ENCODE data around the gene POFUT2. TPM values are rescaled to one million over a fixed set of nuclear protein-coding genes. Genes with fewer than 3 reads are reported as not detected.

The POFUT2 gene
- total RNA-seq, 1 donor: 35.8 TPM

DNA sequence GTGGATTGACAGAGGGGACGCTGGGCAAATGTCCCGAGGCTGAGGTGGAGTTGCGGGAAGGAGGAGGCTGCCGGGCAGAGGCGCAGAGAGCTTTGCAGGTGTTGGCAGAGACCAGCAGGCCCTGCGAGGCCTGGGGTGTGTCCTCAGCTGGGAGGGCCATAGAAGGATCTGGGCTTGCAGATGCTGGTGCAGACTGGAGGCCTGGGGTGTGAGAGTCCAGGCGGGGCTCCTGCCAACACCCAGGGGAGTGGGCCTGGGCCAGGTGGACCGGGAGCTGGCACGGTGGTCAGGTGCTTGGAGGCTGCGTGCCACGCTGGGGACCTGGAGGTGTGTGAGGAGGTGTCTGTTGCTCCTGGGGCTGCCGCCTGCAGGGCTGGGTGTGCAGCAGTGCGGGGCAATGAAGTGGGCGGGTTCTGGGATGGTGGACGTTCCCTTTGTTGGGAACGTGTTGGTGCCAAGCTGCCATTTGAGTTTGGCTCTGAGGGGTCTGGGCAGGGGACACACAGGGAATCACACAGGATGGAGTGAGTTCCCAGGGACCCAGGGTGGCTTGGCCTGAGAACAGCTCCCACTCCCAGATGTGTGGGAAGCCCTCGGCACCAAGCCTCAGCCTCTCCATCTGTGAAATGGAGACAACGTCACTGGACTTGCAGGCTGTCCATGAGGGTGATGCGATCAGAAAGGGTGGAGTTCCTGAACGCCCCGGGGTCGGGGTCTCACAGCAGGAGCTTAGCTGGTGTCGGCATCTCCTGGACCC is 39.9 kb upstream of the POFUT2 start:
- DNase-seq (ENCODE audit: insufficient read length, low spot score, missing footprints): peak; percentile 80
- Histone ChIP-seq H3K4me1 (ENCODE audit: insufficient read depth, low read length) (peaks cover 29% of the 10 kb centered on the region), H2AFZ (ENCODE audit: low read length) (no peak overlapping the region), H3K79me2 (ENCODE audit: insufficient read depth, low read length) (no peaks in the 10 kb centered on the region), H3K27me3 (ENCODE audit: insufficient read depth, low read length) (no peaks in the 10 kb centered on the region), H3K4me2 (ENCODE audit: insufficient read depth, low read length) (no peak overlapping the region), H3K27ac (ENCODE audit: low read depth, low read length) (no peak overlapping the region), H3K4me3 (ENCODE audit: insufficient read depth, low read length) (no peak overlapping the region), H3K9me3 (ENCODE audit: low read depth, low read length) (no peaks in the 10 kb centered on the region), H4K20me1 (ENCODE audit: insufficient read depth, low read length) (no peaks in the 10 kb centered on the region), H3K36me3 (ENCODE audit: insufficient read depth, low read length) (no peaks in the 10 kb centered on the region)
- no peak for TF ChIP-seq CTCF (IDR thresholded peaks at IDR 0.05; ENCODE audit: extremely low read depth, low read depth, low read length)

DNA sequence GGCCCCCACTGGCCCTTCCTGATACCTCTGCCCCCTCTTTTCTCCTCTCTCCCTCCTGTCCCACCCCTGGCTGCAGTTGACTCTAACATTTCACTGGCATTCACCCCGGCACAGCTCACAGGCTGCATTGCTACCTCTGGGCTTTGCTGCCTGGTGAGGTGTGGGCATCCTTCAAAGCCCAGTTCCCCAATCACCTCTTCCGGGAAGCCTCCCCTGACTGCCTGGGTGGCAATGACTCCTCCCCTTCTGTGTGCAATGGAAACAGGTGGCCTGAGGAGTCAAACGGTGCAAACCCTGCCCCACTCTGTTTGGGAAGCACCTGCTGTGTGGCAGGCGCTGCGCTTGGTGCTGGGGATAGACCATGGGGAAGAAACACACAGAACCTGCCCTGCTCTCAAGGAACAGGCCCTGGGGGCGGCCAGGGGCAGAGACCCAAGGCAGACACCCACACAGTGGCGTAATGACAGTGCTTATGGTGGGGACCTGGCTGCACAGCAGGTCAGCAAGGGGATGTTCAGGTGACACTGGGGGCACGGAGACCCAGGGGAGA is 39.3 kb upstream of the POFUT2 start:
- Histone ChIP-seq H3K9me3 (ENCODE audit: low read depth, low read length) (no peaks in the 10 kb centered on the region), H3K4me3 (ENCODE audit: insufficient read depth, low read length) (no peak overlapping the region), H3K36me3 (ENCODE audit: insufficient read depth, low read length) (no peaks in the 10 kb centered on the region), H3K4me2 (ENCODE audit: insufficient read depth, low read length) (no peak overlapping the region), H3K27me3 (ENCODE audit: insufficient read depth, low read length) (no peaks in the 10 kb centered on the region), H3K27ac (ENCODE audit: low read depth, low read length) (no peak overlapping the region), H3K4me1 (ENCODE audit: insufficient read depth, low read length) (peaks cover 29% of the 10 kb centered on the region), H4K20me1 (ENCODE audit: insufficient read depth, low read length) (no peaks in the 10 kb centered on the region), H2AFZ (ENCODE audit: low read length) (no peak overlapping the region), H3K79me2 (ENCODE audit: insufficient read depth, low read length) (no peaks in the 10 kb centered on the region)
- TF ChIP-seq CTCF (IDR thresholded peaks at IDR 0.05; ENCODE audit: extremely low read depth, low read depth, low read length): no peak
- no peak for DNase-seq (ENCODE audit: insufficient read length, low spot score, missing footprints)

- Histone ChIP-seq H3K36me3 (ENCODE audit: insufficient read depth, low read length) (no peaks in the 10 kb centered on the region), H3K27me3 (ENCODE audit: insufficient read depth, low read length) (no peaks in the 10 kb centered on the region), H2AFZ (ENCODE audit: low read length) (no peak overlapping the region), H3K79me2 (ENCODE audit: insufficient read depth, low read length) (no peaks in the 10 kb centered on the region), H3K4me1 (ENCODE audit: insufficient read depth, low read length) (peaks cover 29% of the 10 kb centered on the region), H3K9me3 (ENCODE audit: low read depth, low read length) (no peaks in the 10 kb centered on the region), H3K4me2 (ENCODE audit: insufficient read depth, low read length) (no peak overlapping the region), H4K20me1 (ENCODE audit: insufficient read depth, low read length) (no peaks in the 10 kb centered on the region), H3K27ac (ENCODE audit: low read depth, low read length) (no peak overlapping the region), H3K4me3 (ENCODE audit: insufficient read depth, low read length) (no peak overlapping the region)
- no peak for TF ChIP-seq CTCF (IDR thresholded peaks at IDR 0.05; ENCODE audit: extremely low read depth, low read depth, low read length)
- DNase-seq (ENCODE audit: insufficient read length, low spot score, missing footprints): peak; percentile 96
Measured at GRCh38 chr21:45326169-45326851, 38.6 kb upstream of the POFUT2 start.

Data from osteoblast (primary cell).